ENCODE data around the gene ADAMTSL1.

The ADAMTSL1 gene

GRCh38 chr9:18473652-18474279 lies at the start of gene ADAMTSL1:
Gene ADAMTSL1 (plus strand): TSS chr9:18474153. CDS start chr9:18474233, 80 bp downstream.
- DNase-seq (ENCODE audit: low read depth in 2 of 2): no peak

- DNase-seq (ENCODE audit: low read depth in 2 of 2): no peak
These were observed 46.3 kb upstream of the ADAMTSL1 start for GRCh38 chr9:18427691-18428090.

GRCh38 chr9:18428661-18429060 lies 45.3 kb upstream of the ADAMTSL1 start:
- DNase-seq (ENCODE audit: low read depth in 2 of 2): no peak

- no peak for DNase-seq (ENCODE audit: low read depth in 2 of 2)
These were observed 44.9 kb upstream of the ADAMTSL1 start for GRCh38 chr9:18429070-18429469.

DNA sequence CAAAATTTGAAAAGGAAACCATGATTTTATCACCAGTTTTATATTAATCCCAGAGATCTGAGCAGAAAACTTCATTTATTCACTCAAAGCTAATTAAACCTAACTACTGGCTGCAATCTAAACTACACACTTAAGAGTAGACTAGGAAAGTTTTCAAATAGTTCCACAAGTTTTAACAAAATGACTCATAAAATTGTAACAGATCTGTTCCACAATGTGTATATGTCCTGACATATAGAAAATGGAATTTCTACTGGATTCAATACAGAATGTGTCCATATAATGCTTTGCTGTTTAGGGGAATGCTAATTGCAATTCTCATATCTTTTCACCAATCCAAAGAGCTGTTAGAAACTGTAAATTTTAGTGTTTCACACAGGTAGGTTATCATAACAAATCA lies 40.3 kb upstream of the ADAMTSL1 start:
- DNase-seq (ENCODE audit: low read depth in 2 of 2): no peak

GRCh38 chr9:18437315-18438201 lies 36.4 kb upstream of the ADAMTSL1 start:
- no peak for DNase-seq (ENCODE audit: low read depth in 2 of 2)

DNA sequence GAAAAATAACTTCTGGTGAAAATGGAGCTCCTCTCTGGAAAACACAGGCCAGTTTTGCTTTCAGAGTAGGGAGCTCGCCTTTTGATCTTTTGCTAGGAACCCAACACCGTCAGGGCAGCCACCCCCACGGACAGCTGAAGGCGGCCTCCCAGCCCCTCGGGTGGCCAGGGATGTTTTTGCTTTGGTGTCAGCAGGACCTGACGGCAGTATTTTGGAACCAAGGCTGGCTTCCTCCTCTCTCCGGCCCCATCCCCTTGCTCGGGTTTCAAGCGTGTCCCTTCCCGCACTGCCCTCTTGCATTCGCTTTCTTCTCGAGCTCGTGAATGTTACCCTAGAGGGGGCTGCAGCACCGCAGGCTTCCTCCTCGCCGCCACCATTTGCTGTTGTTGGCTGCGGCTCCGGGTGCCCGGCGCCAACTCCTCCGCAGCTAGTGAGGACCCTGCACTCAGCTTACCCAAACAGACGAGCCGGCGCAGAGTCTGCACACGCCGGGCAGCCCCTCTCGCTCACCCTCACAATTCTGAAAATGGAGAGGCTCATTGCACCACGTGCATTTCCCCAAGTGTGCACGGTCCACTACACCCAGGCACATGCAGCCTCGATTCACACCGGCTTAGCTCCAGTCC lies 35.5 kb upstream of the ADAMTSL1 start:
- DNase-seq (ENCODE audit: low read depth in 2 of 2): no peak

DNA sequence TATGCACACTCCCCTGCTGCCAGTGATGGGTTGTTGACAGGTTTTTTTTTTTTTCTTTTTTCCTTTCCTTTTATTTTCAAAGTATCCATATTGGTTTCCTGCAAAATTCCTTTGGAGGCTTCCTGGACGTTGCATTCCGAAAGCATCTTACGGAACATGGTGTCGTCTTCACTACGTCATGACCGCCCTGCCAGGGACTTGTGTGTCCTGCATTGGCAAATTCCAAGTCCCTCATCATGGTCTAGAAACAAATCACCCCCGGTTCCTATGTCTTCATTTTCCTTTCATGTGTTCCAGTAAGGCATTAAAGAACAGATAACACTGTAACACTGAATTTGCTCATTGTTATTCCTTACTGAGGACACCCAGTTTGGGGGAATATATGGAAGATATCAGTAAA lies 35.0 kb upstream of the ADAMTSL1 start:
- DNase-seq (ENCODE audit: low read depth in 2 of 2): no peak

DNA sequence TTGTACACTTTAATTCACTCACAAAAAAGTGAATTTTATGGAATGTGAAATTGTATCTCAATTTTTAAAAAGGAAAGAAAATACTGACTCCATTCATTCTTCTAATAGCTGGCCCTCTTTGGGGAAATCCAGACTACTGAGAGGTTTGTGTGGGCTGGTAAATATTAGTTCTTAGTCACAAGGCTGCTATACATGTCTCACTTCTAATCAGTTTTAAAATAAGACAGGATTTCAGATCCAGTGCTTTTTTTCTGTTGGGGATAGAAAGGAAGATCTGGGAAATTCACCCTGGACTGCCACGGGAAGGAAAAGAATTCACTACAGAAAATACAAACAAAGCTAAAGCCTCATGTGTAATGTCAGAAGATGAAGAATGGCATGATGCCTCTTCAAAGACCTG lies 32.7 kb upstream of the ADAMTSL1 start:
- DNase-seq (ENCODE audit: low read depth in 2 of 2): no peak

GRCh38 chr9:18442629-18443491 lies 31.1 kb upstream of the ADAMTSL1 start:
- peak; percentile 32 to 41 for DNase-seq (ENCODE audit: low read depth in 2 of 2)

DNA sequence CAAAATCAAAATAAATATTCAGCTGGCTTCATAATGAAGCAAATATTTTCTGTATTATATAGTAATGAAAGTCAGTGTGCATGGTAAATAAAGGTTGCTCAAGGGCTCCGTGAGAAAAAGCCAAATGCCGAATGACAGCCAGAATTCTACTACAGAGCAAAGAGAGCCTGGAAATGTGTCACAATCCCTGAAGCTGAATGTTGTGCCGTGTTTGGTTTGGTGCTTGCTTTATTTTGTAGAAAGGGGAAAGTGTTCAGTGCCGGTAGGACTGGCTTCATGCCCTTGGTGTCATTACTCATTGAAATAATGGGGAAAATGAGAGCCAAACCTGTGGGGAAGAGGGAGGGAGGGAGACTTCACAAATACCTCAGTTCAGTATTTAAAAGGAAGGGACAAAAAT lies 26.8 kb upstream of the ADAMTSL1 start:
- no peak for DNase-seq (ENCODE audit: low read depth in 2 of 2)

DNA sequence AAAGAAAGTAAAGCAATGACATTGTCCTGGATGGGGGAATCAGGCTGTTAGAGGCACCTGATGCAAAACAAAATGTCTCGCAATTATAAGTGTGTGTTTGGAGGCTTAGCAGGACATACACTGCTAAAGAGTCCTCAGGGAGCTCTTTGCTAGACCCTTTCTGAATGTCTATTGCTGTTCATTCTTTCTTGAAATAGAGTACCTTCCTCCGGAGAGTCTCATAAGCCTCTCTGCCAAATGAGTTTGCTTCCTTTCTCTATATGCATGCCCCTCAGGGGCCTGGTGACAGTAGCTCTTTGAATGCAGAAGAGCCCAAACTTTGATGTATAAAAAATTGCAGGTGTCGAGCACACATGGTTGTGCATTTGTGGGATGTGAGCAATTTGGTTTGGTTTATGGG lies 26.4 kb upstream of the ADAMTSL1 start:
- DNase-seq (ENCODE audit: low read depth in 2 of 2): no peak

DNA sequence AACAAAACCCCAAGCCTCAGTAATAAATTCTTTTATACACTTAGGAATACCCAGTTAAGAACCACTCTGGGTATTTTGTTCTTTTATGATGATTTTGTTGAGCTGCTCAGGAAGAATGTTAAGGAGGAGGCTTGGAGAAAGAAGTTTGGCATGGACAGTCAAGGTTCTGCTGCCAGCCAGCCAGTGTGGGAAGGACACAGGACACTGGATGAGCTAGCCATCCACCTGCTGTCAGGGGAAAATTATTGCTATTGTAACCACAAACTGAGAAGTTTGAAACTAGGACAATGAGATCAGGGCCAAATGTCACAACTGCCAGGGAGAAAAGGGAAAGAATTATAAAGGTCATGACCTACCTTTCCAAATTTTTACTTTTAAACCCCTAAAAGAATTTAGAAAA lies 25.9 kb upstream of the ADAMTSL1 start:
- no peak for DNase-seq (ENCODE audit: low read depth in 2 of 2)

DNA sequence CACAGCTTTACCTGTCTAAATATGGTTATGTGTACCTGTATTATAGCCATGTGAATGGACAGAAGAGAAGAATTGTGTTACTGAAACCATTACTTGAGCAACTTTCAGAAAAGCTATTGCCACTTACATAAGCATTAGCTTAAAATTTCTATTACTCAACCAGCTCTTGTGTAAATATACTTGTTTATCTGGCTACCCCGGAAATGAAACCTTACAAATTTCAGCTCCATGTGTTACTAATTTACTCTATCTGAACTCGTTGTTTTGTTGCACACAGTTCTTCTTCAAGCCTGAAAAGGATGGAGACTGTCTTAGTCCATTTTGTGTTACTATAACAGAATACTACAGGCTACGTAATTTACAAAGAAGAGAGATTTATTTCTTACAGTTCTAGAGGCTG lies 22.5 kb upstream of the ADAMTSL1 start:
- no peak for DNase-seq (ENCODE audit: low read depth in 2 of 2)

DNA sequence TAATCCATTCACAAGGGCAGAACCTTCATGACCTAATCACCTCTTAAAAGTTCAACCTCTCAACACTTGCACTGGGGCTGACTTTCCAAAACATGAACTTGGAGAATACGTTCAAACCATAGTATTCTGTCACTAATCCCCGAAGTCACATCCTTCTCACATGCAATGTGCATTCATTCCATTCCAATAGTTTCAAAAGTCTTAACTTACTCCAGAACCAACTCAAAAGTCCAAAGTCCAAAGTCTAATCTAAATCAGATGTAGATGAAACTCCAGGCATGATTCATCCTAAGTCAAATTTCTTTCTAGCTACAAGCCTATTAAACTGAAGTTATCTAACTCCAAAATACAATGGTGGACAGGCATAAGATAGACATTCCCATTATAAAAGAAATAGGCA lies 21.7 kb upstream of the ADAMTSL1 start:
- DNase-seq (ENCODE audit: low read depth in 2 of 2): no peak

GRCh38 chr9:18456624-18457237 lies 17.2 kb upstream of the ADAMTSL1 start:
- no peak for DNase-seq (ENCODE audit: low read depth in 2 of 2)

DNA sequence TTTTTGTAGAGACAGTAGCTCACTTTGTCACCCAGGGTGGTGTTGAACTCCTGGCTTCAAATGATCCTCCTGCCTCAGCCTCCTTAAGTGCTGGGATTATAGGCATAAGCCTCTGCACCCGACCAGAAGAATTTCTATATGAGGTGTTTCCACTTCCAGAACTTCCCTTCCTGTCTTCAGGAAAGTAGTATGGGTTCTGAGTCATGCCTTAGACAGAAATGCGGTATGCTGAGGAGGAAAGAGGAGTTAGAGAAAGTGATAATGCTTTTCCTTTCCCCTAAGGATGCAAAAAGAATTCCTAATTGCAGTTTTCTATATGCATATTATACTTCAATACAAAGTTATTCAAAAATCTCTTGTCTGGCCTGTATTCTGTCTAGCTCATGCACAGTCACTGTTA lies 16.4 kb upstream of the ADAMTSL1 start:
- no peak for DNase-seq (ENCODE audit: low read depth in 2 of 2)

DNA sequence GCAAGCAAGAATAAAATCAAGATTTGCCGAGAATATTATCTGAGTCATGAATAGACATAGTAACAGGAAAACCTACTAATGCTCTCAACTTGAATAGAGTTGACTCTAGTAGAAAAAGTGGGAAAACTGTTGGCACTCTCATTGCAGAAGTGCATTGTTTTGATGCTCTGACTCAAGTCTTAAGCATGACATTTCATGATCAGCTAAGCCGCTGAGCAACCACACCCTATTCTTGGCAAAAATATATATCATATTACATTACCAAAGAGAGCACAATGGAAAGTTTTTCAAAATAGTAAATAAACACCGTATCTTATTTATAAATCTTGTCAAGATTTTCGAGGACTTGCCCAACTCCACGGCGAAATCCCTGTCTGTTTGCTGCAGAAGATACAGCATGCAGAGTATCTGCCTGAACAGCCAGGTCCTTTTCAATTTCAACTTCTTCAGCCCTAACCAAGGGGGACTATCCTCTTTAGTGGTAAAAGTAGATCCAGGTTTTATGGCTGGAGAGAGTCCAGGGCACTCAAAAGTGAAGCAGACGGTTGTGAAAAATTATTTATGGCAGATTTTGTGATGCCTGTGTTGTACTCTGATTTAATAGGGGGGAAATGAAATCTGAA lies 13.9 kb upstream of the ADAMTSL1 start:
- DNase-seq (ENCODE audit: low read depth in 2 of 2): no peak

- DNase-seq (ENCODE audit: low read depth in 2 of 2): no peak
These were observed 12.5 kb upstream of the ADAMTSL1 start for GRCh38 chr9:18461496-18461895.

DNA sequence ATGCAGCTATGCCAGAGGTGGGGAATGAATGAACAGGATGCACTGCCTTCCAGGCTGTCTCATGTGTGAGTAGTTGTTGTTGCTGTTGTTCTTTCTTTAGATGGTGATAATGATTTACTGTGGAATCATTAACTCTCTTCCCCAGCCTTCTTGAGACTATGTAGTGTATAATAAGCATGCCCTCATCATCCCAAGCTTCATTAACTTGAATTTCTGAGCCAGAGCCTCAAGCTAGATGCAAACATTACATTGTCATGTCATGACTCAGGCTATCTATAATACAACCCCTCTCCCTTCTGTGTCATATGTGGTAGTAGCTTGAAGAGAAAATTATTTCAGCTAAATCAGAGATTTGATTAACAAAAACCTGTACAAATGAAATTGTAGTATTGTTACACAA lies 10.0 kb upstream of the ADAMTSL1 start:
- DNase-seq (ENCODE audit: low read depth in 2 of 2): no peak

GRCh38 chr9:18466101-18466500 lies 7.9 kb upstream of the ADAMTSL1 start:
- no peak for DNase-seq (ENCODE audit: low read depth in 2 of 2)
